ENCODE results near the gene DNAJC25. TPM values are rescaled to one million over a fixed set of nuclear protein-coding genes. Genes with fewer than 3 reads are reported as not detected.
A peak's percentile ranks its signal among the peaks of the same experiment; 100 is the strongest.

The DNAJC25 gene
- total and polyA plus RNA-seq, 2 of the 13 experiments (the other 11 are each of a cell fraction or from before 2014, with no cell fraction given), result 5.7 to 10.2 TPM

DNA sequence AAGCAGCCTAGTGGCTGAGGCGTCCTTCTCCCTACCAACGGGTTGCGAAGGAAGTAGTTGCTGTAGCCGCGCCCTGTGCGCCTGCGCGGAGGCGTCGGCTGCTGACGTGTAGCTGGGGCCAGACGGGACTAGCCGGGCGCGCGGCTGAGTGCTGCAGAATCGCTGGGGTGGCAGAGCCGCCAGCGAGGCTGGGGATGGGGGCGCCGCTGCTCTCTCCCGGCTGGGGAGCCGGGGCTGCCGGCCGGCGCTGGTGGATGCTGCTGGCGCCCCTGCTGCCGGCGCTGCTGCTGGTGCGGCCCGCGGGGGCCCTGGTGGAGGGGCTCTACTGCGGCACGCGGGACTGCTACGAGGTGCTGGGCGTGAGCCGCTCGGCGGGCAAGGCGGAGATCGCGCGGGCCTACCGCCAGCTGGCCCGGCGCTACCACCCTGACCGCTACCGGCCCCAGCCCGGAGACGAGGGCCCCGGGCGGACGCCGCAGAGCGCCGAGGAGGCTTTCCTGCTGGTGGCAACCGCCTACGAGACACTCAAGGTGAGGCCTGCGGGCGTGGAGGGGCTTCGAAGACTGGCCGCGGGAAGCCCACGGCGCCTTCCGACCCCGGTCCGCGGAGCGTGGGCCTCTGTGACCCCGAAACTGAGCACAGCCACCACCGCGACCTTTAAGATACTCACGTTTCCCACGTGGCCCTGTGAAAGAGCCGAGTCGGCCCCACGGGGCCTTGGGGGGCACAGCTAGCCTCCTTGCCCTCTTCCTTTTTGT is at the start of gene DNAJC25 (continued):
- TF ChIP-seq, protein P1, sequence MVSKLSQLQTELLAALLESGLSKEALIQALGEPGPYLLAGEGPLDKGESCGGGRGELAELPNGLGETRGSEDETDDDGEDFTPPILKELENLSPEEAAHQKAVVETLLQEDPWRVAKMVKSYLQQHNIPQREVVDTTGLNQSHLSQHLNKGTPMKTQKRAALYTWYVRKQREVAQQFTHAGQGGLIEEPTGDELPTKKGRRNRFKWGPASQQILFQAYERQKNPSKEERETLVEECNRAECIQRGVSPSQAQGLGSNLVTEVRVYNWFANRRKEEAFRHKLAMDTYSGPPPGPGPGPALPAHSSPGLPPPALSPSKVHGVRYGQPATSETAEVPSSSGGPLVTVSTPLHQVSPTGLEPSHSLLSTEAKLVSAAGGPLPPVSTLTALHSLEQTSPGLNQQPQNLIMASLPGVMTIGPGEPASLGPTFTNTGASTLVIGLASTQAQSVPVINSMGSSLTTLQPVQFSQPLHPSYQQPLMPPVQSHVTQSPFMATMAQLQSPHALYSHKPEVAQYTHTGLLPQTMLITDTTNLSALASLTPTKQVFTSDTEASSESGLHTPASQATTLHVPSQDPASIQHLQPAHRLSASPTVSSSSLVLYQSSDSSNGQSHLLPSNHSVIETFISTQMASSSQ (IDR thresholded peaks at IDR 0.05; ENCODE audit: low read depth), result no peak
- TF ChIP-seq, protein P1 (CRISPR knock-in tag; IDR thresholded peaks at IDR 0.05; ENCODE audit: borderline replicate concordance), result peak; percentile 81; the same call in 1 of the 2 replicates
- TF ChIP-seq, protein P2, sequence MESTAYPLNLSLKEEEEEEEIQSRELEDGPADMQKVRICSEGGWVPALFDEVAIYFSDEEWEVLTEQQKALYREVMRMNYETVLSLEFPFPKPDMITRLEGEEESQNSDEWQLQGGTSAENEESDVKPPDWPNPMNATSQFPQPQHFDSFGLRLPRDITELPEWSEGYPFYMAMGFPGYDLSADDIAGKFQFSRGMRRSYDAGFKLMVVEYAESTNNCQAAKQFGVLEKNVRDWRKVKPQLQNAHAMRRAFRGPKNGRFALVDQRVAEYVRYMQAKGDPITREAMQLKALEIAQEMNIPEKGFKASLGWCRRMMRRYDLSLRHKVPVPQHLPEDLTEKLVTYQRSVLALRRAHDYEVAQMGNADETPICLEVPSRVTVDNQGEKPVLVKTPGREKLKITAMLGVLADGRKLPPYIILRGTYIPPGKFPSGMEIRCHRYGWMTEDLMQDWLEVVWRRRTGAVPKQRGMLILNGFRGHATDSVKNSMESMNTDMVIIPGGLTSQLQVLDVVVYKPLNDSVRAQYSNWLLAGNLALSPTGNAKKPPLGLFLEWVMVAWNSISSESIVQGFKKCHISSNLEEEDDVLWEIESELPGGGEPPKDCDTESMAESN (CRISPR knock-in tag; conservative IDR thresholded peaks at IDR 0.05), result peak; percentile 93
- TF ChIP-seq, protein P3, sequence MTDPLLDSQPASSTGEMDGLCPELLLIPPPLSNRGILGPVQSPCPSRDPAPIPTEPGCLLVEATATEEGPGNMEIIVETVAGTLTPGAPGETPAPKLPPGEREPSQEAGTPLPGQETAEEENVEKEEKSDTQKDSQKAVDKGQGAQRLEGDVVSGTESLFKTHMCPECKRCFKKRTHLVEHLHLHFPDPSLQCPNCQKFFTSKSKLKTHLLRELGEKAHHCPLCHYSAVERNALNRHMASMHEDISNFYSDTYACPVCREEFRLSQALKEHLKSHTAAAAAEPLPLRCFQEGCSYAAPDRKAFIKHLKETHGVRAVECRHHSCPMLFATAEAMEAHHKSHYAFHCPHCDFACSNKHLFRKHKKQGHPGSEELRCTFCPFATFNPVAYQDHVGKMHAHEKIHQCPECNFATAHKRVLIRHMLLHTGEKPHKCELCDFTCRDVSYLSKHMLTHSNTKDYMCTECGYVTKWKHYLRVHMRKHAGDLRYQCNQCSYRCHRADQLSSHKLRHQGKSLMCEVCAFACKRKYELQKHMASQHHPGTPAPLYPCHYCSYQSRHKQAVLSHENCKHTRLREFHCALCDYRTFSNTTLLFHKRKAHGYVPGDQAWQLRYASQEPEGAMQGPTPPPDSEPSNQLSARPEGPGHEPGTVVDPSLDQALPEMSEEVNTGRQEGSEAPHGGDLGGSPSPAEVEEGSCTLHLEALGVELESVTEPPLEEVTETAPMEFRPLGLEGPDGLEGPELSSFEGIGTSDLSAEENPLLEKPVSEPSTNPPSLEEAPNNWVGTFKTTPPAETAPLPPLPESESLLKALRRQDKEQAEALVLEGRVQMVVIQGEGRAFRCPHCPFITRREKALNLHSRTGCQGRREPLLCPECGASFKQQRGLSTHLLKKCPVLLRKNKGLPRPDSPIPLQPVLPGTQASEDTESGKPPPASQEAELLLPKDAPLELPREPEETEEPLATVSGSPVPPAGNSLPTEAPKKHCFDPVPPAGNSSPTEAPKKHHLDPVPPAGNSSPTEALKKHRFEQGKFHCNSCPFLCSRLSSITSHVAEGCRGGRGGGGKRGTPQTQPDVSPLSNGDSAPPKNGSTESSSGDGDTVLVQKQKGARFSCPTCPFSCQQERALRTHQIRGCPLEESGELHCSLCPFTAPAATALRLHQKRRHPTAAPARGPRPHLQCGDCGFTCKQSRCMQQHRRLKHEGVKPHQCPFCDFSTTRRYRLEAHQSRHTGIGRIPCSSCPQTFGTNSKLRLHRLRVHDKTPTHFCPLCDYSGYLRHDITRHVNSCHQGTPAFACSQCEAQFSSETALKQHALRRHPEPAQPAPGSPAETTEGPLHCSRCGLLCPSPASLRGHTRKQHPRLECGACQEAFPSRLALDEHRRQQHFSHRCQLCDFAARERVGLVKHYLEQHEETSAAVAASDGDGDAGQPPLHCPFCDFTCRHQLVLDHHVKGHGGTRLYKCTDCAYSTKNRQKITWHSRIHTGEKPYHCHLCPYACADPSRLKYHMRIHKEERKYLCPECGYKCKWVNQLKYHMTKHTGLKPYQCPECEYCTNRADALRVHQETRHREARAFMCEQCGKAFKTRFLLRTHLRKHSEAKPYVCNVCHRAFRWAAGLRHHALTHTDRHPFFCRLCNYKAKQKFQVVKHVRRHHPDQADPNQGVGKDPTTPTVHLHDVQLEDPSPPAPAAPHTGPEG (CRISPR knock-in tag; IDR thresholded peaks at IDR 0.05), result no peak; the same call in 1 of the 2 replicates
- TF ChIP-seq CBX5 (CRISPR knock-in tag; IDR thresholded peaks at IDR 0.05; ENCODE audit: borderline replicate concordance) (no peak), ASH2L (IDR thresholded peaks at IDR 0.05; ENCODE audit: insufficient read length, low read depth, low read length) (peak; percentile 83)
- TF ChIP-seq, protein P4, sequence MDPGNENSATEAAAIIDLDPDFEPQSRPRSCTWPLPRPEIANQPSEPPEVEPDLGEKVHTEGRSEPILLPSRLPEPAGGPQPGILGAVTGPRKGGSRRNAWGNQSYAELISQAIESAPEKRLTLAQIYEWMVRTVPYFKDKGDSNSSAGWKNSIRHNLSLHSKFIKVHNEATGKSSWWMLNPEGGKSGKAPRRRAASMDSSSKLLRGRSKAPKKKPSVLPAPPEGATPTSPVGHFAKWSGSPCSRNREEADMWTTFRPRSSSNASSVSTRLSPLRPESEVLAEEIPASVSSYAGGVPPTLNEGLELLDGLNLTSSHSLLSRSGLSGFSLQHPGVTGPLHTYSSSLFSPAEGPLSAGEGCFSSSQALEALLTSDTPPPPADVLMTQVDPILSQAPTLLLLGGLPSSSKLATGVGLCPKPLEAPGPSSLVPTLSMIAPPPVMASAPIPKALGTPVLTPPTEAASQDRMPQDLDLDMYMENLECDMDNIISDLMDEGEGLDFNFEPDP (CRISPR knock-in tag; conservative IDR thresholded peaks at IDR 0.05), result 0 out of 2 replicates have a peak, but pooled peaks have one; percentile 87
- TF ChIP-seq, protein P5, sequence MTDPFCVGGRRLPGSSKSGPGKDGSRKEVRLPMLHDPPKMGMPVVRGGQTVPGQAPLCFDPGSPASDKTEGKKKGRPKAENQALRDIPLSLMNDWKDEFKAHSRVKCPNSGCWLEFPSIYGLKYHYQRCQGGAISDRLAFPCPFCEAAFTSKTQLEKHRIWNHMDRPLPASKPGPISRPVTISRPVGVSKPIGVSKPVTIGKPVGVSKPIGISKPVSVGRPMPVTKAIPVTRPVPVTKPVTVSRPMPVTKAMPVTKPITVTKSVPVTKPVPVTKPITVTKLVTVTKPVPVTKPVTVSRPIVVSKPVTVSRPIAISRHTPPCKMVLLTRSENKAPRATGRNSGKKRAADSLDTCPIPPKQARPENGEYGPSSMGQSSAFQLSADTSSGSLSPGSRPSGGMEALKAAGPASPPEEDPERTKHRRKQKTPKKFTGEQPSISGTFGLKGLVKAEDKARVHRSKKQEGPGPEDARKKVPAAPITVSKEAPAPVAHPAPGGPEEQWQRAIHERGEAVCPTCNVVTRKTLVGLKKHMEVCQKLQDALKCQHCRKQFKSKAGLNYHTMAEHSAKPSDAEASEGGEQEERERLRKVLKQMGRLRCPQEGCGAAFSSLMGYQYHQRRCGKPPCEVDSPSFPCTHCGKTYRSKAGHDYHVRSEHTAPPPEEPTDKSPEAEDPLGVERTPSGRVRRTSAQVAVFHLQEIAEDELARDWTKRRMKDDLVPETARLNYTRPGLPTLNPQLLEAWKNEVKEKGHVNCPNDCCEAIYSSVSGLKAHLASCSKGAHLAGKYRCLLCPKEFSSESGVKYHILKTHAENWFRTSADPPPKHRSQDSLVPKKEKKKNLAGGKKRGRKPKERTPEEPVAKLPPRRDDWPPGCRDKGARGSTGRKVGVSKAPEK (CRISPR knock-in tag; IDR thresholded peaks at IDR 0.05; ENCODE audit: borderline replicate concordance), result no peak

Data from HepG2 (cell line).